ENCODE results near the gene NR2C2AP.

- TF ChIP-seq CTCF (IDR thresholded peaks at IDR 0.05) (no peak), EP300 (IDR thresholded peaks at IDR 0.05) (no peak)
These were observed 33.0 kb downstream of the NR2C2AP start, which contains the start of gene MEF2B for GRCh38 chr19:19170053-19170872.
